Stimulated activated CD4-positive, alpha-beta T cell treated with anti-CD3 and anti-CD28 coated beads, Interleukin-1b, Interleukin-23, amount 100 ng/mL, for 48 hours (primary cell): Measurements from ENCODE around the gene ARHGAP12.
"Not testable (repeated sequence)": the region's sequence is repeated elsewhere in the genome, so short reads cannot be mapped to it uniquely, and the experiment has no call there.

Source experiments
- DNase-seq: peaks from one replicate; pipeline ENCODE4 v3.0.0-alpha.2; 2020

Gene ARHGAP12

GRCh38 chr10:31921031-31921430 is 7.6 kb downstream of the ARHGAP12 start:
- DNase-seq = no peak

- no peak for DNase-seq
Measured at GRCh38 chr10:31920538-31920937, 8.1 kb downstream of the ARHGAP12 start.

- DNase-seq = no peak
Measured at GRCh38 chr10:31918671-31919409, 9.8 kb downstream of the ARHGAP12 start.

GRCh38 chr10:31914370-31914769 is 14.3 kb downstream of the ARHGAP12 start:
- no peak for DNase-seq

- no peak for DNase-seq
Measured at GRCh38 chr10:31912898-31913850, 15.5 kb downstream of the ARHGAP12 start.

GRCh38 chr10:31912289-31912688 is 16.3 kb downstream of the ARHGAP12 start:
- no peak for DNase-seq

- DNase-seq = no peak
Measured at GRCh38 chr10:31910016-31910415, 18.6 kb downstream of the ARHGAP12 start.

- no peak for DNase-seq
Measured at GRCh38 chr10:31908157-31908556, 20.5 kb downstream of the ARHGAP12 start.

- DNase-seq = no peak
Measured at GRCh38 chr10:31906039-31906438, 22.6 kb downstream of the ARHGAP12 start.

- DNase-seq = no peak
Measured at GRCh38 chr10:31905586-31905985, 23.0 kb downstream of the ARHGAP12 start.

GRCh38 chr10:31902625-31903024 is 26.0 kb downstream of the ARHGAP12 start:
- DNase-seq = no peak

GRCh38 chr10:31897506-31897905 is 31.1 kb downstream of the ARHGAP12 start:
- DNase-seq = no peak

GRCh38 chr10:31896968-31897384 is 31.7 kb downstream of the ARHGAP12 start:
- no peak for DNase-seq

GRCh38 chr10:31895722-31896121 is 32.9 kb downstream of the ARHGAP12 start:
- not testable (repeated sequence) for DNase-seq

GRCh38 chr10:31888442-31888841 is 40.2 kb downstream of the ARHGAP12 start:
- DNase-seq = no peak

GRCh38 chr10:31887850-31888249 is 40.8 kb downstream of the ARHGAP12 start:
- DNase-seq = no peak

GRCh38 chr10:31886885-31887284 is 41.7 kb downstream of the ARHGAP12 start:
- DNase-seq = no peak

- no peak for DNase-seq
Measured at GRCh38 chr10:31885971-31886370, 42.7 kb downstream of the ARHGAP12 start.

GRCh38 chr10:31884386-31884785 is 44.2 kb downstream of the ARHGAP12 start:
- DNase-seq = no peak

- no peak for DNase-seq
Measured at GRCh38 chr10:31883397-31883796, 45.2 kb downstream of the ARHGAP12 start.

- no peak for DNase-seq
Measured at GRCh38 chr10:31878486-31878885, 50.1 kb downstream of the ARHGAP12 start.

GRCh38 chr10:31876652-31877352 is 51.8 kb downstream of the ARHGAP12 start:
- no peak for DNase-seq

- DNase-seq = no peak
Measured at GRCh38 chr10:31875608-31876007, 53.0 kb downstream of the ARHGAP12 start.
